Endodermal cell (in vitro differentiated cells): ENCODE measurements around the gene ZRSR2. TPM values are rescaled to one million over a fixed set of nuclear protein-coding genes. Genes with fewer than 3 reads are reported as not detected.

ENCODE experiments used
- DNase-seq: peaks from one replicate; pipeline ENCODE4 v3.0.0-alpha.2; 2017
- H3K27ac ChIP-seq: 2 replicates; pipeline ENCODE4 v1.5.1; 2013; ENCODE audit warnings: mild to moderate bottlenecking, low read depth, low read length, moderate library complexity
- H3K27me3 ChIP-seq: 2 replicates; pipeline ENCODE4 v1.6.1; 2013; ENCODE audit warnings: mild to moderate bottlenecking, low read length, moderate library complexity; ENCODE audit not compliant: insufficient read depth, control insufficient read depth, poor library complexity, severe bottlenecking
- H3K36me3 ChIP-seq: 2 replicates; pipeline ENCODE4 v1.7.0; 2013; ENCODE audit warnings: mild to moderate bottlenecking, low read length, moderate library complexity; ENCODE audit not compliant: control insufficient read depth, insufficient read depth
- H3K4me1 ChIP-seq: one replicate; pipeline ENCODE4 v1.7.0; 2013; ENCODE audit warnings: low read length; ENCODE audit not compliant: control insufficient read depth, insufficient read depth
- H3K4me3 ChIP-seq: 2 replicates; pipeline ENCODE4 v1.5.1; 2013; ENCODE audit warnings: mild to moderate bottlenecking, low read length, moderate library complexity
- H3K9ac ChIP-seq: 2 replicates; pipeline ENCODE4 v1.6.1; 2013; ENCODE audit warnings: mild to moderate bottlenecking, low read length, moderate library complexity; ENCODE audit not compliant: poor library complexity, severe bottlenecking; ENCODE audit errors: extremely low read depth
- H3K9me3 ChIP-seq: 2 replicates; pipeline ENCODE4 v1.6.1; 2013; ENCODE audit warnings: mild to moderate bottlenecking, low read length, moderate library complexity; ENCODE audit not compliant: control insufficient read depth
- H3K27ac Mint-ChIP-seq: 2 replicates; pipeline ENCODE4 v1.8.0; 2020; ENCODE audit warnings: mixed read lengths
- H3K27me3 Mint-ChIP-seq: 2 replicates; pipeline ENCODE4 v1.8.0; 2021; ENCODE audit warnings: mild to moderate bottlenecking, mixed read lengths; ENCODE audit not compliant: insufficient read depth
- H3K36me3 Mint-ChIP-seq: 2 replicates; pipeline ENCODE4 v1.8.0; 2020; ENCODE audit warnings: low read depth, mixed read lengths
- H3K4me1 Mint-ChIP-seq: 2 replicates; pipeline ENCODE4 v1.8.0; 2020; ENCODE audit warnings: mixed read lengths
- H3K4me3 Mint-ChIP-seq: 2 replicates; pipeline ENCODE4 v1.8.0; 2020; ENCODE audit warnings: mild to moderate bottlenecking, moderate library complexity, mixed read lengths
- H3K9me3 Mint-ChIP-seq: 2 replicates; pipeline ENCODE4 v1.8.0; 2020; ENCODE audit warnings: mild to moderate bottlenecking, mixed read lengths
- CTCF ChIP-seq: fragments of 200-600 bp; sonication (generic); conservative IDR thresholded peaks from 2 replicates; pipeline ENCODE4 v1.5.0; 2021; ENCODE audit warnings: antibody characterized with exemption, mild to moderate bottlenecking
- WGBS, 2 experiments: methylation state at CpG; one replicate each; pipeline versions ENCODE4 v1.1.5 to v1.1.7; 2013; ENCODE audit warnings: missing lambda C conversion rate in 2 of 2, mixed read lengths in 1 of 2; ENCODE audit not compliant: insufficient coverage in 1 of 2, insufficient read length in 1 of 2; 5-methylcytosine and 5-hydroxymethylcytosine counted together
- total RNA-seq, 2 donors: library from RNA; stranded (reverse); fragmentation: NEBNext Ultra II Directional in 1 of 2; extraction: Animal tissue kit (Norgen Biotek cat#: 25700) in 1 of 2; gene quantifications; 2 replicates in 1 of 2; 3 replicates in 1 of 2; pipeline ENCODE4 v1.2.1, GENCODE V29; 2021

The ZRSR2 gene
- total RNA-seq, 2 donors from 2014 or later, result 7.3 to 18.1 TPM

- peaks cover 42% of the 10 kb centered on the region for H3K36me3 ChIP-seq
Measured at GRCh38 chrX:15834053-15834452, 43.8 kb downstream of the ZRSR2 start.

GRCh38 chrX:15834827-15835595 lies 44.7 kb downstream of the ZRSR2 start:
- Mint-ChIP-seq H3K9me3 (no peaks in the 10 kb centered on the region), H3K27me3 (no peaks in the 10 kb centered on the region), H3K4me1 (peaks cover 32% of the 10 kb centered on the region), H3K27ac (peak overlapping the region; percentile 69), H3K36me3 (peaks cover 48% of the 10 kb centered on the region), H3K4me3 (no peak overlapping the region)
- no peak for DNase-seq
- TF ChIP-seq CTCF, result no peak
- peaks cover 40% of the 10 kb centered on the region for H3K36me3 ChIP-seq
- peak overlapping the region; percentile 11 for H3K9ac ChIP-seq
- no peak overlapping the region for H3K27ac ChIP-seq
- no peak overlapping the region for H3K4me3 ChIP-seq
- H3K4me1 ChIP-seq, result no peaks in the 10 kb centered on the region
- 50% methylated on average over 4 of the region's 5 CpGs; no CpG with 5 or more reads in 1 of the 2 experiments for WGBS, 2 experiments
- H3K9me3 ChIP-seq, result no peaks in the 10 kb centered on the region
- H3K27me3 ChIP-seq, result no peaks in the 10 kb centered on the region

More at GRCh38 chrX:15834053-15834452, 43.8 kb downstream of the ZRSR2 start:
- TF ChIP-seq CTCF, result no peak
- H3K9ac ChIP-seq, result no peak overlapping the region
- WGBS, 2 experiments, result 90% methylated on average over 2 of the region's 3 CpGs; no CpG with 5 or more reads in 1 of the 2 experiments
- no peaks in the 10 kb centered on the region for H3K4me1 ChIP-seq
- DNase-seq, result no peak
- H3K9me3 ChIP-seq, result no peaks in the 10 kb centered on the region
- Mint-ChIP-seq H3K27ac (peak overlapping the region; percentile 69), H3K4me3 (no peak overlapping the region), H3K36me3 (peaks cover 49% of the 10 kb centered on the region), H3K9me3 (no peaks in the 10 kb centered on the region), H3K27me3 (no peaks in the 10 kb centered on the region), H3K4me1 (peaks cover 40% of the 10 kb centered on the region)
- no peak overlapping the region for H3K27ac ChIP-seq
- no peaks in the 10 kb centered on the region for H3K27me3 ChIP-seq
- H3K4me3 ChIP-seq, result no peak overlapping the region

GRCh38 chrX:15838017-15838416 lies 47.7 kb downstream of the ZRSR2 start:
- Mint-ChIP-seq H3K27ac (no peak overlapping the region), H3K4me3 (no peak overlapping the region), H3K4me1 (peaks cover 30% of the 10 kb centered on the region), H3K36me3 (peaks cover 66% of the 10 kb centered on the region), H3K9me3 (no peaks in the 10 kb centered on the region), H3K27me3 (no peaks in the 10 kb centered on the region)
- Histone ChIP-seq H3K36me3 (peaks cover 64% of the 10 kb centered on the region), H3K27me3 (no peaks in the 10 kb centered on the region), H3K4me1 (no peaks in the 10 kb centered on the region), H3K9me3 (no peaks in the 10 kb centered on the region), H3K27ac (no peak overlapping the region), H3K4me3 (no peak overlapping the region), H3K9ac (no peak overlapping the region)
- 93% methylated on average over 3 of the region's 3 CpGs; no CpG with 5 or more reads in 1 of the 2 experiments for WGBS, 2 experiments
- DNase-seq, result peak; percentile 74
- peak; percentile 72 for TF ChIP-seq CTCF
